Fibroblast of villous mesenchyme (primary cell): Measurements from ENCODE around the gene KDM7A. TPM values are rescaled to one million over a fixed set of nuclear protein-coding genes. Genes with fewer than 3 reads are reported as not detected.
A peak's percentile ranks its signal among the peaks of the same experiment; 100 is the strongest.

ENCODE experiments used
- DNase-seq: peaks from one replicate; pipeline ENCODE4 v3.0.0-alpha.2; 2010; ENCODE audit warnings: low read depth
- H3K4me3 ChIP-seq: 2 replicates; pipeline ENCODE4 v1.5.1; 2011; ENCODE audit warnings: low read depth, mild to moderate bottlenecking, low read length
- total RNA-seq: library from RNA; depleted of rRNA; stranded (reverse); fragments of >200 nt; gene quantifications from 2 replicates; pipeline ENCODE4 v1.2.3, GENCODE V29; 2012
- TF ChIP-seq, protein P1 (sequence below): IDR thresholded peaks from 2 replicates; pipeline ENCODE4 v1.5.1; 2012; ENCODE audit warnings: low read depth, mild to moderate bottlenecking, low read length; ENCODE audit not compliant: insufficient read depth

Gene KDM7A
- total RNA-seq, 1 donor, result 3.9 TPM

DNA sequence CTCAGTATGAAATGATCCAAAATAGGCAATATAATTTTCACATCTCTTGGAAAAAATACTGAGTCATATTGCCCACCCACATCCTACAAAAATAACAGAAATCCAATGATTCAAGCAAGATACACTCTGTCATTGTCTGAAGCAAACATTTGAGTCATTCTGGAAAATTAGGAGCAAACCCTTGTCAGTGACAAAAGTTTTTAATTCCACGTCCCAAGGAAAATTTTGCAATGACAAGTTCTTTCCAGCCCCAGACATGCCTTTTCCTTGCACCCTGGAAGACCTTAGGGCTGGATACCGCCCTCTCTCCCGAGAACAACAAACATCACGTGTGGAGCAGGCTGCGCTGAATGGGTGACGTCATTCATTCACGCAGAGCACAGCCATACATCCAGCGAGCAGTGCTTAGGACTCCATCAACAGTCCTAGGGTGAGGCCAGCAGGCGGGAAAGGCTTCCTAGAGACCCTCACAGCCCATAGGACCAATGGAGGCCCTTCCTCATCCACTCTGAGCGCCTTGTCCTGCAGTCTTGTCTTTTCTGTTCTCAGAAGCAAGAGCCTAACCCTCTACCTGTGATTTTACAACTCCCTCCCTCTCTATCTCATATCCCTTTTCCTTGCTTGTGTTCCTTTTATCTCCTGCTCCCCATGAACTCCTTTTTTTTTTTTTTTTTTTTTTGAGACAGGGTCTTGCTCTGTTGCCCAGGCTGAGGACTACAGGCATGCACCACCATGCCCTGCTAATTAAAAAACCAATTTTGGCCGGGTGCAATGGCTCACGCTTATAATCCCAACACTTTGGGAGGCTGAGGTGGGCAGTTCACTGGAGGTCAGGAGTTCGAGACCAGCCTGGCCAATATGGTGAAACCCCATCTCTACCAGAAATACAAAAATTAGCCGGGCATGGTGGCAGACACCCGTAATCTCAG, 23.5 kb upstream of the KDM7A start:
- no peak overlapping the region for H3K4me3 ChIP-seq
- TF ChIP-seq, protein P1, sequence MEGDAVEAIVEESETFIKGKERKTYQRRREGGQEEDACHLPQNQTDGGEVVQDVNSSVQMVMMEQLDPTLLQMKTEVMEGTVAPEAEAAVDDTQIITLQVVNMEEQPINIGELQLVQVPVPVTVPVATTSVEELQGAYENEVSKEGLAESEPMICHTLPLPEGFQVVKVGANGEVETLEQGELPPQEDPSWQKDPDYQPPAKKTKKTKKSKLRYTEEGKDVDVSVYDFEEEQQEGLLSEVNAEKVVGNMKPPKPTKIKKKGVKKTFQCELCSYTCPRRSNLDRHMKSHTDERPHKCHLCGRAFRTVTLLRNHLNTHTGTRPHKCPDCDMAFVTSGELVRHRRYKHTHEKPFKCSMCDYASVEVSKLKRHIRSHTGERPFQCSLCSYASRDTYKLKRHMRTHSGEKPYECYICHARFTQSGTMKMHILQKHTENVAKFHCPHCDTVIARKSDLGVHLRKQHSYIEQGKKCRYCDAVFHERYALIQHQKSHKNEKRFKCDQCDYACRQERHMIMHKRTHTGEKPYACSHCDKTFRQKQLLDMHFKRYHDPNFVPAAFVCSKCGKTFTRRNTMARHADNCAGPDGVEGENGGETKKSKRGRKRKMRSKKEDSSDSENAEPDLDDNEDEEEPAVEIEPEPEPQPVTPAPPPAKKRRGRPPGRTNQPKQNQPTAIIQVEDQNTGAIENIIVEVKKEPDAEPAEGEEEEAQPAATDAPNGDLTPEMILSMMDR, result no peak
- peak; percentile 57 for DNase-seq

DNA sequence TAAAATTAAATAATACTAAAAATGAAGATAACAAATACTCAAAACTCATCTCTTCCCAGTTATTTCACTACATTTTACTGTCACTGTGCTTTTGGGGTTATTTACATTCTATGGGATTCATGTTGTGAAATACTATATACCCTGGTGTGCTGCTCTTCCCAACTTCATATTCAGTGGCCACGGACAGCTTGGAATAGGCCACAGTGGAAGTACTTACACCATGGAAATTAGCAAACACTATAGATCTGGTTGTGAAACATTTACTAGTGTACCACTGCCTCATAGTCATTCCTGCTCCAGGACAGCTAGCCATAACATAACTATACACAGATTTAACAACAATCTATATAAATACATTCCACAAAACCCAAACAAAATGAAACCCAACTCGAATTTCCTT, 21.2 kb upstream of the KDM7A start:
- DNase-seq, result no peak
- no peak overlapping the region for H3K4me3 ChIP-seq
- TF ChIP-seq, protein P1, result no peak

GRCh38 chr7:140197218-140197890, 20.6 kb upstream of the KDM7A start:
- TF ChIP-seq, protein P1, result no peak
- no peak overlapping the region for H3K4me3 ChIP-seq
- no peak for DNase-seq

- DNase-seq, result peak; percentile 65
Observed at GRCh38 chr7:140196361-140197217, 19.8 kb upstream of the KDM7A start.

GRCh38 chr7:140195859-140196258, 19.1 kb upstream of the KDM7A start:
- H3K4me3 ChIP-seq, result no peak overlapping the region
- TF ChIP-seq, protein P1, result no peak
- DNase-seq, result no peak

More at GRCh38 chr7:140196361-140197217, 19.8 kb upstream of the KDM7A start:
- H3K4me3 ChIP-seq, result no peak overlapping the region
- TF ChIP-seq, protein P1, result no peak

DNA sequence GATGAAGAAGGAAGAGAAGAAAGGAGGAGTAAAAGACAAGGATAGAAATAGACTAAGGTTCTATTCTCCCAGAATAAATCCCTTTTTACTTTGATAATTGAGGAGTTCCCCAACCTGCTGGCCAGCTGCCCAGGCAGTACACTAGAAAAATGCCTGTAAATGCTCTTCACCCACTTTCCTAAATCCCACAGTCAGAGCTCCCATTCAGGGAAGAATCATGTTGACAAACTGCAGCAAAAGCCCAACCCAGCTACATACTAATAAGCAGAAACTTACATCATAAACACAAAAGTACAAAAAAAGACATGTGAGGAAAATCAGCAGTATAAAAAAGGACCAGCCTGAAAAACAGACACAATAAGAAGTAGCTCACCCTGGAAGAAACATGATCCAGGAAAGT, 15.8 kb upstream of the KDM7A start:
- TF ChIP-seq, protein P1, result no peak
- no peak overlapping the region for H3K4me3 ChIP-seq
- peak; percentile 12 for DNase-seq
